GM19467 (cell line): ENCODE results near the gene OPCML.

Experiments used
- ATAC-seq: cut with Tn5 transposase; IDR thresholded peaks from one replicate; pipeline ENCODE4 v1.9.1; 2021; ENCODE audit warnings: mild to moderate bottlenecking, moderate library complexity; ENCODE audit not compliant: unreplicated experiment

Gene OPCML

GRCh38 chr11:132779497-132779896 is 752.8 kb downstream of the OPCML start:
- no peak for ATAC-seq

DNA sequence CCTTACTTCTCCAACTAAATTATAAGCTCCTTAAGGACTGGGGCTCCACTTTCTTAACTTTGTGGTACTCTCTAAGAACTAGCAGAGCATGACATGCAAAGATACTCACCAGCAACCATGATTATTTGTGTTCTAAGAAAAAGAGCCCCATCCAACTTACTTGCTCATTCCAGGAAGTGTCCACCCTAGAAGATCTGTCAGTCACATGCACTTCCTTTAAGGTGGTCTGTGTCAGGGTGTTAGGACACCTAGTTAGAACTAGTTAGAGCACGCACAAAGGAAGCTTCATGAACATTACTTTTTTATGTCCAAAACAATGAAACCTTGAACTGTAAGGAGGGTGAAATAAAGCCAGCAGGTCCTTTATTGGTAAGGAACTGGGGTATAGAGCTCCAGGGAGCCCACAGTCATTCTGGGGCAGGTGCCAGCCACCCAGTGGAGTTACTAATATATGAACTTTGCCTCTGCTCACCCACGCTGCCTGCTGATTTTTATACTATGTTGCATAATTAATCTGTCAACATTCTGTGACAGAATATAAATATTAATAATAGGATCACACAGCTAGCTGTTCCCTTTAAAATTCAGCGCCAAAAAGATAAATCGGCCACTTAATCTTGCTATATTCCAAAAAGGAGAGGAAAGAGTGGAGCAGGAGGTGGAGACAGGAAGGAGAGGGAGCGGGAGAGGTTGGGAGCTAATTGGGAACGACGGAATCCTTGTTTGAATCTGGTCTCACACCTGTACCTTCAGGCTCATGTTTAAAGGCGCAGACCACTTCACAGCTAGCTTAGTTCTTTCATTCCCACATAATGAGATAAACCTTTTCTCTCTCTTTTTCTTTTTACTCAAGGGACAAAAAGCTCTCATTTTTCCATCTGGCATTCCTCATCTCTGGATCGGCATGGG is 755.0 kb downstream of the OPCML start:
- no peak for ATAC-seq

DNA sequence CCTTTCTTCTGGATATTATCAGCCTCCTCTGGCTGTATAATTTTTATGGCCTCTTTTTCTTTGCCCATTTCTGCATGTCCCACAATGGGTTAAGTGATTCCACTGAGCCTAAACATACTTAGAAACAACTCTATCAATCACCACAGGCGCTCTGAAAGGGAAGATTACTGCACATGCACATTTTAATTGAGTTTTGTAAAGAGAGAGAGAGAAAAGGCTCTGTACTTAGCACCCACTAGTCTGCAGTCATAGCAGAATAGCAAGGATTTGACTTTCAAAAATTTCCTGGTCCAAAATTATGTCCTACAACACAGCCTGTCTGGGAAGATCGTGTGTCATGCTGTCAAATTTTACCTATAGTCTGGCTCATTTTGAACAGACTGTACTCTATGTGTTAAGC is 758.5 kb downstream of the OPCML start:
- no peak for ATAC-seq

DNA sequence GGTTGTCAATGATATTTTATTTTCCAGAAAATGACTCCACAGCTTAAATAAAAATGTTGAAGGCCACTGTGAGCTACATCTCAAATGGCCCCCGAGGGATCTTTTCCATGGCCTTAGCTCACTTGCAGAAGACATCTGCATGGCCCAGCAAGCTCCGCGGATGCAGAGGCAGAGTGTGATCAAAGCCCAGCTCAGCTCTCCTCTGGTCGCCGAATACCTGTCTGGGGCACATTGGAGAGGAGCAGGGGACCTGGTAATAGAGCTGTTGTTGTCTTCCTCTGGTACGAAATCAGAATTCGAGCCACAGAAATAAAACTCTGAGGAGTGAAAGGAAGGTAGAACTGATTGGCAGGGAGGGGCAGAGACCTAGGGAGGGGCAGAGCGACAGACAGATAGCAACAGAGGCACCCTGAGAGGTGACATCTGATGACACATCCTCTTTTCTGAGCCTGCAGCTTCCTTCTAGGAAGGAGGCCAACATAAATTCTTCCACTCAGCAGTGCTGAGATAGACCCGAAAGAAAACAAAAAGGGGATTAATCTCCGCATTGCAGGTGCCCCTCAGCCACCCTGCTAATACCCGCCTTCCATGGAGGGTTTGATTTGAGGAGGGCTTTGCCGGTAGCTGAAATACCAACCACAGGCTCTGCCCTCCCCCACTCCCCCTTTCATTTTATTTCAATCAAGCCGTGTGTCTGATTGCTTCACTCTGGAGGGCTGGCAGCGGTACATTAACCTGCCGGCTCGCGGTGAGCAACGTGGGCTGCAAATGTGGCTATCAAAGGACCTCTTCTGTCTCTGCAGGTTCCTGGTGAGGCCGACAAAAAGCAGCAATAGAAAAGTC is 759.4 kb downstream of the OPCML start:
- ATAC-seq: no peak

GRCh38 chr11:132771746-132772145 is 760.6 kb downstream of the OPCML start:
- ATAC-seq: no peak

GRCh38 chr11:132770829-132771530 is 761.3 kb downstream of the OPCML start:
- no peak for ATAC-seq

DNA sequence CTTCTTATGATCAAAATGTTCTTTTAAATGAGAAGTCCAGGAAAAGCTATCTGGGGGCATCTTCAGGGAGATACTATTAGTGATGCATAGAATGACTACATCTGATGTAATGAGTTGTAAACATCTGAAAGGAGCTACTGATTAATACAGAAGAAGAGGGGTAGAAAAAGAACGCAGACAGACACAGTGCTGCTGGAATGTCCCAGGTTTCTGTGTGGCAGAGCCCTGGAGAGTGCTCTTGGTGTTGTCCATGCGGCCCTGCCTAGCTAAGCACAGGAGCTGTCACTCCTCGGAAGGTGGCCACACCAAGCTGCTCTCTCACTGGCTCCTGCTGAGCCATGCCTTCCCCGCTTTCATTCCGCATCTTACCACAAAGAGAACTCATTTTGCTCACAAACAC is 768.8 kb downstream of the OPCML start:
- ATAC-seq: no peak

DNA sequence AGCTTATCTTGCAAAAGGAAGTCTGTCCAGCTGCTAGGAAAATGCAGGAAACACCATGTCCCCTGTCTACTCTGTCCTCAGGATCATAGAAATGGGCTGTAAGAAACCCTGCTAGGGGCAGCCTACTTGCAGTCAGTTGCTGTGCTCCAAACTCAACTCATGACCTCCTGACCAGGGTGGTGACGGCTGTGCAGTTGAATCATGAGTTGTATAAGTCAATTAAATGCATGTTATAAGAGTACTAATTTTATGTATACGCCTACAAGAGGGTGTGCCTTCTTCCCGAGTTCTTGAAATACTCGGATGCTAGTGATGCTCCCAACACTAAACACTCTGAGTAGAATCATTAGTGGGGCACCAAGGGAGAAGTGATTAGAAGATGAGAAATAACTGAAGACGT is 776.4 kb downstream of the OPCML start:
- ATAC-seq: no peak

DNA sequence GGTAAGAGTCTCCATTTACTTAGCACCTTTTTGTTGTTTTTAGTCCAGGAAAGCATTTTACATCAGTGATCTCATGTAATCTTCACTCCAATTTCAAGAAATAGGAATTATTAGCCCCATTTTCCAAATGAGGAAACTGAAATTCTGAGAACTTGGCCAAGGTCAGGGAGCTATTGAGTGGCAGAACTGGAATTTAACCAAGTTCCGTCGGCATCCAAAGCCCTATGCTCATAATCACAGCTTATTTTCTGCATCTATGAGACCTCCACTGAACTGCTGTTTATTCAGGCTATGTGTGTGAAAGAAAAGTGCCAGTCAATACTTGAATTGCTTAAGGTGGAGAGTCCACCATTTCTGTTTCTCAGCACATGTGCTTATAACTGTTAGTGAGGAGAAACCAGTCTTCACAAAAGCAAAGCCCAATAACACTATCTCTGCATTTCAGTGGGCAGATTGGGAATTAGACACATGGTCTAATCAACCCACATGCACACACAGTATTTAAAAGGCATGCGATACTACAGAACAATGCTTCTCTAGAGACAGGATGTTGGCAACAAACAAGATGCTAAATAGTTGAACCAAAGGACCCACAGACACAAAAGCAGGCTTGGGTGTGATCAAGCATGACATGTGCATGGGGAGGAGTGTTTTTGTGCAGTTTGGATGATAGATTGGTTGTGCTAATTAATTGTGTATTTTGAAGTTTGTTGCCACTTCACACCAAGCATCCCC is 780.6 kb downstream of the OPCML start:
- ATAC-seq: no peak

GRCh38 chr11:132746305-132746704 is 786.0 kb downstream of the OPCML start:
- ATAC-seq: no peak

- no peak for ATAC-seq
Measured at GRCh38 chr11:132745306-132745705, 787.0 kb downstream of the OPCML start.

DNA sequence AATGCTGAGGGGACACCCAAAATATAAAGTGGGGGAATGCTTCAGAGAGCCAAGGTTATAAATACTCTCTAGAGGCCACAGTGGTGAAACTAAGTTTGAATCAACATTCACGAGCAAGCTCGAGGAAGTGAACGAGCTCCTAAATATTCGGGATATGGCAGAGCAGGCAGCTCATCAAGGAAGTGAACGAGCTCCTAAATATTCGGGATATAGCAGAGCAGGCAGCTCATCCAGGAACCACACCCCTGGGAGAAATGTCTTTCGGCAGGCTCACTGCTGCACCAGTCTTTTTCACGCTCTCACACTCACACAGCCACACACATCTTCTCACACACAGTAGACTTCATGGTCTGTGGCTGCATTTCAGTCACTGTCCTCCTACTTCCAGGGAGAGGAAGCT is 787.5 kb downstream of the OPCML start:
- ATAC-seq: no peak

GRCh38 chr11:132743601-132744000 is 788.7 kb downstream of the OPCML start:
- no peak for ATAC-seq

DNA sequence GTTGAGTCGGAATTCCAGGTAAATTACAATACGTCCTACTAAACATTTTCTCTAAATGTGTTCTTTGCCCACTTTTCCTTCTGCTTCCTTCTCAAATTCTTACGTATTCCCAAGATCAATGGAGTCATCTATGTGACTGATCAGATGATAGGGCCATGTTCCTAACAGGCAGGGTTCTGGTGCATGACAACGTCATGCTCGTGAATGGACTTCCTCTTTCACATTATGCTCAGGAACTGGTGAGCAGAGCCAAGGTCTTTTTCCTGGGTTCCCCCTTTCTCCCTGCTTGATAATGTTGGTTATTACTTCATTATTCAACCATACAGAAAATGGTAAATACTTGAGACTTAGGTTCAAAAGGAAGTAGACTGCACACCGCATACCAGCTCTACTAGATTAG is 789.4 kb downstream of the OPCML start:
- no peak for ATAC-seq

- no peak for ATAC-seq
Measured at GRCh38 chr11:132734217-132734616, 798.1 kb downstream of the OPCML start.

GRCh38 chr11:132728026-132728425 is 804.3 kb downstream of the OPCML start:
- no peak for ATAC-seq

DNA sequence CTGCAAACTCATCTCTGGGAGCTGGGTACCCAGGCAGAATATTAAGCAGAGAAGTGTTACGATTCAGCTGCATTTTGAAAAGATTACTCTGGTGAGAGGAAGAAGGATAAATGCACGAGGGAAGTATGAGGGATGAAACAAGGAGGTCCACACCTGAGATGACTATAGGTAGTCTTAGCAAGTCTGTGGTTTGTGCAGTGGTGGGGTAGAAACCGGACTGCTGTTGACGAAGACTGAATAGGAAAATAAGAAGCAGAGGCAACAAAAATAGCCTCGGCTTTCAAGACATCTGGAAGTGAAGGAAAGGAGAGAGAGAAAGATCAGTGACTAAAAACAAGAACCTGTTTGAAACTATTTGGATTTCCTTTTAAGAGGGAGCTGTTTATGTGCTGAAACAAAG is 810.8 kb downstream of the OPCML start:
- ATAC-seq: no peak

- no peak for ATAC-seq
Measured at GRCh38 chr11:132719684-132720083, 812.6 kb downstream of the OPCML start.

DNA sequence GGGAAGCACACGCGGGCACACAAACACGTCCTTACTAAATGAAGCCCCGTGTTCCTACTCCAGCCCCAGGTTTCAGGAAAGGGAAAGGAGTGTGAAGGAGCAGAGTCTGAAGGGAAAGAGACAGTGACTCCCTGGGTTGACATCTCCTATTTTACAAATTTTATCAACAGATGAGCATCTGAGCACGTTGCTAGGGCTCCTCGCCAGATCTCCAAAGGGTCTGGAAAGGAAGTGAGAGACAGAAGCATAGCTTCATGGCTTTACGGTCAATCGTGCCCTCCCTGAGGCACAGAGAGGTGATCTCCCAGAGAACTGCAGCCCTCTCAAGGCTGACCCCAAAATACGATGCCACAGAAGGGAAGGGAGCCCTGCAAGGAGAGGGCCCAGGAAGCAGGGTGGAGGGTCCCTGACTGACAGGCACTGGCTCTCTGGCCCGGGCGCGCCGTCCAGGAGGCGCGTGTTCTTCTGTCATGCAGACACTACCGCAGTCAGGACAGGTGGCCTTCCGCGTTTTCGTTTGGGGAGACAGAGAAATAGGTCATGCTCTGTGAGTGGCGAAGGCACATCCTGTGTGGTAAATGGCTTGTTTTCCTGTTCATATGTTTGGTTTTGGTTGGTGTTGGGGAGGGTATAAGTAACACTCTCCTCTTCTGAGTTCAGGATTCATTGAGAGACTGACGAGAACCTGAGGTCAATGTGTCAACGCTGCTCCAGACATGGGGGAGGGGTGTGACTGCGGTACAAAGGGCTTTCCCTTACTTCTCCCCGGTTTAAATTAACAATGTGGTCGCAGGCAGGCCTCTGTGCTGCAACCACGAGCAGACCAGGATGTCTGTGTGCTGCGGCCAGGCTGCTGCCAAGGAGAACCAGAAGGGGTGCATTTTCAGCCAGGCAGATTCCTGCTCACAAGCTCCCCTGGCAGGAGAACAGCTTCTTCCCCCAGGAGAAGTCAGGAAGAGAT is 813.3 kb downstream of the OPCML start:
- peak; percentile 78 for ATAC-seq

GRCh38 chr11:132717824-132718223 is 814.5 kb downstream of the OPCML start:
- ATAC-seq: no peak
